ENCODE data around the gene HCK.

HCK gene

DNA sequence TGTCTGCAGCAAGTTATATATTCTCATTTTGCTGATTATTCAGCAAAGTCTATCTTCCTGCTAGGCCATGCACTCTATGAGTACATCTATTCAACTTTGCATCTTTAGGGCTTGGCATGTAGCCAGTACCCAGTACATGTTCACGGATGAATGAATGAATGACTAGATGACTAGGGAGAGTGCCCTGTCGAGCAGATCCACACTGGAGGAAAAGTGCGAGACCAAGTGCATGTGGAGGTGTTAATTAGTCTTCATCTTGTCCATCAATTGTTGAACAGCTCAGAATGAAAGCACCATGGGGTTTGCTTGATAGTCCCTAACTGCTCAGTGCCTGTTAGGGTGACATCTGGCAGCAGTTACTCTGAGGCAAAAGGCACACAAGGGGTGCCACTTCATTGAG lies 87.9 kb downstream of the HCK start (continued):
- no peak for TF ChIP-seq BCL11B (tag by site-specific recombination; IDR thresholded peaks at IDR 0.05; ENCODE audit: low read depth)
- TF ChIP-seq ZNF221 (tag by site-specific recombination; IDR thresholded peaks at IDR 0.05; ENCODE audit: borderline replicate concordance), result no peak
- no peak for TF ChIP-seq ZNF114 (tag by site-specific recombination; IDR thresholded peaks at IDR 0.05)

DNA sequence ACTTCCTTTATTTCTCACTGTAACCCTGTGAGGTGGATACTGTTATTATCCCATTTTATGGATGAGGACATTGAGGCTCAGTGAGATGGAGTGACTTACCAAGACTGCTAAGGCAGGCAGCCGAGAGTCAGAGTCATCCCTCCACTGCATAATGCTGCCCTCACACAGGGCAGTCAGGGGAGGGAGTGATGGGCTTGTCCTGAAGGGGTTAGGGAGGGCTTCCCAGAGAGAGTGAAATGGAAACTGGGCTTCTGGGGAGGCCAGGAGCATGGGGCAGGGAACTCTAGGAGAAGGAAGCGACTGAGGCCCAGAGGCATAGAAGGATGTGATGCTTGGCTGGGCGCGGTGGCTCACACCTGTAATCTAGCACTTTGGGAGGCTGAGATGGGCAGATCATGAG lies 88.6 kb downstream of the HCK start:
- CTCF ChIA-PET, result no interaction called here

DNA sequence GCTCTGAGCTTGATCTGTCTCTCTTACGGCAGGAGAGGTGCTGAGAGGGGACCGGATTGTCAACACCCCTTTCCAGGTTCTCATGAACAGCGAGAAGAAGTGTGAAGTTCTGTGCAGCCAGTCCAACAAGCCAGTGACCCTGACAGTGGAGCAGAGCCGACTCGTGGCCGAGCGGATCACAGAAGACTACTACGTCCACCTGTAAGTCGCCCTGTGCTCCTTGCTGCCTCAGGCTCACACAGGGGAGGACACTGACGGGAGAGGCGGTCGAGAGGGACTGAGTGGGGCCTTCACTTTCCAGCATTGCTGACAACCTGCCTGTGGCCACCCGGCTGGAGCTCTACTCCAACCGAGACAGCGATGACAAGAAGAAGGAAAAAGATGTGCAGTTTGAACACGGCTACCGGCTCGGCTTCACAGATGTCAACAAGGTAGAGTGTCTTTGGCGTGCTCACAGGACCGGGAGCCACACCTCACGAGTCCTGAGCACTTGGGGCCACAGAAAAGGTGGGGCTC lies 89.5 kb downstream of the HCK start:
- Histone ChIP-seq H3K4me1 (ENCODE audit: control insufficient read depth, insufficient read depth, low read length) (no peaks in the 10 kb centered on the region), H3K9me3 (ENCODE audit: control insufficient read depth, insufficient read depth, low read depth, low read length) (no peaks in the 10 kb centered on the region), H3K36me3 (ENCODE audit: control insufficient read depth in 2 of 2, insufficient read depth in 1 of 2, low read length in 2 of 2) (peaks cover 19 to 97% of the 10 kb centered on the region in 2 experiments; a peak in 2 of 3 replicates), H3K4me3 (ENCODE audit: low read depth, low read length) (no peak overlapping the region), H3K27ac (ENCODE audit: extremely low read depth, low read depth, low read length) (no peak overlapping the region)
- TF ChIP-seq ZNF155 (tag by site-specific recombination; IDR thresholded peaks at IDR 0.05), result no peak
- no peak for TF ChIP-seq ZNF621 (tag by site-specific recombination; IDR thresholded peaks at IDR 0.05)
- TF ChIP-seq ZNF341 (tag by site-specific recombination; IDR thresholded peaks at IDR 0.05; ENCODE audit: low read depth), result no peak
- TF ChIP-seq ZNF768 (tag by site-specific recombination; IDR thresholded peaks at IDR 0.05), result no peak
- no peak for TF ChIP-seq ZNF274 (IDR thresholded peaks at IDR 0.05; ENCODE audit: low read length)
- TF ChIP-seq ZNF274 (tag by site-specific recombination; IDR thresholded peaks at IDR 0.05; ENCODE audit: borderline replicate concordance), result no peak
- TF ChIP-seq, protein P1, sequence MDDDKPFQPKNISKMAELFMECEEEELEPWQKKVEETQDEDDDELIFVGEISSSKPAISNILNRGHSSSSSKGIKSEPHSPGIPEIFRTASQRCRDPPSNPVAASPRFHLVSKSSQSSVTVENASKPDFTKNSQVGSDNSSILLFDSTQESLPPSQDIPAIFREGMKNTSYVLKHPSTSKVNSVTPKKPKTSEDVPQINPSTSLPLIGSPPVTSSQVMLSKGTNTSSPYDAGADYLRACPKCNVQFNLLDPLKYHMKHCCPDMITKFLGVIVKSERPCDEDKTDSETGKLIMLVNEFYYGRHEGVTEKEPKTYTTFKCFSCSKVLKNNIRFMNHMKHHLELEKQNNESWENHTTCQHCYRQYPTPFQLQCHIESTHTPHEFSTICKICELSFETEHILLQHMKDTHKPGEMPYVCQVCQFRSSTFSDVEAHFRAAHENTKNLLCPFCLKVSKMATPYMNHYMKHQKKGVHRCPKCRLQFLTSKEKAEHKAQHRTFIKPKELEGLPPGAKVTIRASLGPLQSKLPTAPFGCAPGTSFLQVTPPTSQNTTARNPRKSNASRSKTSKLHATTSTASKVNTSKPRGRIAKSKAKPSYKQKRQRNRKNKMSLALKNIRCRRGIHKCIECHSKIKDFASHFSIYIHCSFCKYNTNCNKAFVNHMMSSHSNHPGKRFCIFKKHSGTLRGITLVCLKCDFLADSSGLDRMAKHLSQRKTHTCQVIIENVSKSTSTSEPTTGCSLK (tag by site-specific recombination; IDR thresholded peaks at IDR 0.05), result no peak
- no peak for TF ChIP-seq ZNF202 (tag by site-specific recombination; IDR thresholded peaks at IDR 0.05; ENCODE audit: borderline replicate concordance)
- TF ChIP-seq, protein P2, sequence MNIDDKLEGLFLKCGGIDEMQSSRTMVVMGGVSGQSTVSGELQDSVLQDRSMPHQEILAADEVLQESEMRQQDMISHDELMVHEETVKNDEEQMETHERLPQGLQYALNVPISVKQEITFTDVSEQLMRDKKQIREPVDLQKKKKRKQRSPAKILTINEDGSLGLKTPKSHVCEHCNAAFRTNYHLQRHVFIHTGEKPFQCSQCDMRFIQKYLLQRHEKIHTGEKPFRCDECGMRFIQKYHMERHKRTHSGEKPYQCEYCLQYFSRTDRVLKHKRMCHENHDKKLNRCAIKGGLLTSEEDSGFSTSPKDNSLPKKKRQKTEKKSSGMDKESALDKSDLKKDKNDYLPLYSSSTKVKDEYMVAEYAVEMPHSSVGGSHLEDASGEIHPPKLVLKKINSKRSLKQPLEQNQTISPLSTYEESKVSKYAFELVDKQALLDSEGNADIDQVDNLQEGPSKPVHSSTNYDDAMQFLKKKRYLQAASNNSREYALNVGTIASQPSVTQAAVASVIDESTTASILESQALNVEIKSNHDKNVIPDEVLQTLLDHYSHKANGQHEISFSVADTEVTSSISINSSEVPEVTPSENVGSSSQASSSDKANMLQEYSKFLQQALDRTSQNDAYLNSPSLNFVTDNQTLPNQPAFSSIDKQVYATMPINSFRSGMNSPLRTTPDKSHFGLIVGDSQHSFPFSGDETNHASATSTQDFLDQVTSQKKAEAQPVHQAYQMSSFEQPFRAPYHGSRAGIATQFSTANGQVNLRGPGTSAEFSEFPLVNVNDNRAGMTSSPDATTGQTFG (tag by site-specific recombination; IDR thresholded peaks at IDR 0.05; ENCODE audit: borderline replicate concordance), result no peak
- TF ChIP-seq ZNF391 (tag by site-specific recombination; IDR thresholded peaks at IDR 0.05; ENCODE audit: borderline replicate concordance, low read depth), result no peak
- TF ChIP-seq, protein P3, sequence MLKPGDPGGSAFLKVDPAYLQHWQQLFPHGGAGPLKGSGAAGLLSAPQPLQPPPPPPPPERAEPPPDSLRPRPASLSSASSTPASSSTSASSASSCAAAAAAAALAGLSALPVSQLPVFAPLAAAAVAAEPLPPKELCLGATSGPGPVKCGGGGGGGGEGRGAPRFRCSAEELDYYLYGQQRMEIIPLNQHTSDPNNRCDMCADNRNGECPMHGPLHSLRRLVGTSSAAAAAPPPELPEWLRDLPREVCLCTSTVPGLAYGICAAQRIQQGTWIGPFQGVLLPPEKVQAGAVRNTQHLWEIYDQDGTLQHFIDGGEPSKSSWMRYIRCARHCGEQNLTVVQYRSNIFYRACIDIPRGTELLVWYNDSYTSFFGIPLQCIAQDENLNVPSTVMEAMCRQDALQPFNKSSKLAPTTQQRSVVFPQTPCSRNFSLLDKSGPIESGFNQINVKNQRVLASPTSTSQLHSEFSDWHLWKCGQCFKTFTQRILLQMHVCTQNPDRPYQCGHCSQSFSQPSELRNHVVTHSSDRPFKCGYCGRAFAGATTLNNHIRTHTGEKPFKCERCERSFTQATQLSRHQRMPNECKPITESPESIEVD (tag by site-specific recombination; IDR thresholded peaks at IDR 0.05), result no peak
- no peak for TF ChIP-seq ZBTB1 (tag by site-specific recombination; IDR thresholded peaks at IDR 0.05)
- TF ChIP-seq SALL2 (tag by site-specific recombination; IDR thresholded peaks at IDR 0.05; ENCODE audit: borderline replicate concordance), result no peak
- no peak for TF ChIP-seq ZNF221 (tag by site-specific recombination; IDR thresholded peaks at IDR 0.05; ENCODE audit: borderline replicate concordance)
- CTCF ChIA-PET, result no interaction called here
- POLR2A ChIA-PET, result no interaction called here

More for the DNA sequence above, 88.6 kb downstream of the HCK start:
- Histone ChIP-seq H3K36me3 (ENCODE audit: control insufficient read depth in 2 of 2, insufficient read depth in 1 of 2, low read length in 2 of 2) (peaks cover 19 to 97% of the 10 kb centered on the region in 2 experiments; a peak in 2 of 3 replicates), H3K27ac (ENCODE audit: extremely low read depth, low read depth, low read length) (no peak overlapping the region), H3K4me1 (ENCODE audit: control insufficient read depth, insufficient read depth, low read length) (no peaks in the 10 kb centered on the region), H3K9me3 (ENCODE audit: control insufficient read depth, insufficient read depth, low read depth, low read length) (no peaks in the 10 kb centered on the region), H3K4me3 (ENCODE audit: low read depth, low read length) (no peak overlapping the region)
- TF ChIP-seq ZNF350 (tag by site-specific recombination; IDR thresholded peaks at IDR 0.05) (no peak), ZNF404 (tag by site-specific recombination; IDR thresholded peaks at IDR 0.05) (no peak)
- TF ChIP-seq, protein P4, sequence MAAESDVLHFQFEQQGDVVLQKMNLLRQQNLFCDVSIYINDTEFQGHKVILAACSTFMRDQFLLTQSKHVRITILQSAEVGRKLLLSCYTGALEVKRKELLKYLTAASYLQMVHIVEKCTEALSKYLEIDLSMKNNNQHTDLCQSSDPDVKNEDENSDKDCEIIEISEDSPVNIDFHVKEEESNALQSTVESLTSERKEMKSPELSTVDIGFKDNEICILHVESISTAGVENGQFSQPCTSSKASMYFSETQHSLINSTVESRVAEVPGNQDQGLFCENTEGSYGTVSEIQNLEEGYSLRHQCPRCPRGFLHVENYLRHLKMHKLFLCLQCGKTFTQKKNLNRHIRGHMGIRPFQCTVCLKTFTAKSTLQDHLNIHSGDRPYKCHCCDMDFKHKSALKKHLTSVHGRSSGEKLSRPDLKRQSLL (tag by site-specific recombination; IDR thresholded peaks at IDR 0.05), result no peak
- TF ChIP-seq, protein P5, sequence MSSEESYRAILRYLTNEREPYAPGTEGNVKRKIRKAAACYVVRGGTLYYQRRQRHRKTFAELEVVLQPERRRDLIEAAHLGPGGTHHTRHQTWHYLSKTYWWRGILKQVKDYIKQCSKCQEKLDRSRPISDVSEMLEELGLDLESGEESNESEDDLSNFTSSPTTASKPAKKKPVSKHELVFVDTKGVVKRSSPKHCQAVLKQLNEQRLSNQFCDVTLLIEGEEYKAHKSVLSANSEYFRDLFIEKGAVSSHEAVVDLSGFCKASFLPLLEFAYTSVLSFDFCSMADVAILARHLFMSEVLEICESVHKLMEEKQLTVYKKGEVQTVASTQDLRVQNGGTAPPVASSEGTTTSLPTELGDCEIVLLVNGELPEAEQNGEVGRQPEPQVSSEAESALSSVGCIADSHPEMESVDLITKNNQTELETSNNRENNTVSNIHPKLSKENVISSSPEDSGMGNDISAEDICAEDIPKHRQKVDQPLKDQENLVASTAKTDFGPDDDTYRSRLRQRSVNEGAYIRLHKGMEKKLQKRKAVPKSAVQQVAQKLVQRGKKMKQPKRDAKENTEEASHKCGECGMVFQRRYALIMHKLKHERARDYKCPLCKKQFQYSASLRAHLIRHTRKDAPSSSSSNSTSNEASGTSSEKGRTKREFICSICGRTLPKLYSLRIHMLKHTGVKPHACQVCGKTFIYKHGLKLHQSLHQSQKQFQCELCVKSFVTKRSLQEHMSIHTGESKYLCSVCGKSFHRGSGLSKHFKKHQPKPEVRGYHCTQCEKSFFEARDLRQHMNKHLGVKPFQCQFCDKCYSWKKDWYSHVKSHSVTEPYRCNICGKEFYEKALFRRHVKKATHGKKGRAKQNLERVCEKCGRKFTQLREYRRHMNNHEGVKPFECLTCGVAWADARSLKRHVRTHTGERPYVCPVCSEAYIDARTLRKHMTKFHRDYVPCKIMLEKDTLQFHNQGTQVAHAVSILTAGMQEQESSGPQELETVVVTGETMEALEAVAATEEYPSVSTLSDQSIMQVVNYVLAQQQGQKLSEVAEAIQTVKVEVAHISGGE (tag by site-specific recombination; conservative IDR thresholded peaks at IDR 0.05; ENCODE audit: low read depth), result no peak
- POLR2A ChIA-PET, result interaction anchor here (0.7 kb wide), 1 partner anchor 15 kb away, joined by 6 read pairs; no protein-coding TSS in a partner anchor

All from HEK293 (cell line).